ENCODE data around the gene TRIM44.
"Not testable (repeated sequence)": the region's sequence is repeated elsewhere in the genome, so short reads cannot be mapped to it uniquely, and the experiment has no call there.

TRIM44 gene

GRCh38 chr11:35723493-35723892 lies 60.9 kb downstream of the TRIM44 start:
- DNase-seq: no peak

- no peak for DNase-seq
These were observed 61.3 kb downstream of the TRIM44 start for GRCh38 chr11:35723913-35724312.

- DNase-seq: no peak
These were observed 63.3 kb downstream of the TRIM44 start for GRCh38 chr11:35725885-35726284.

GRCh38 chr11:35727140-35727539 lies 64.6 kb downstream of the TRIM44 start:
- DNase-seq: no peak

- DNase-seq: no peak
These were observed 67.7 kb downstream of the TRIM44 start for GRCh38 chr11:35730254-35730653.

- no peak for DNase-seq
These were observed 72.3 kb downstream of the TRIM44 start for GRCh38 chr11:35734669-35735410.

- DNase-seq: no peak
These were observed 72.8 kb downstream of the TRIM44 start for GRCh38 chr11:35735411-35735810.

GRCh38 chr11:35735903-35736302 lies 73.3 kb downstream of the TRIM44 start:
- DNase-seq: no peak

GRCh38 chr11:35736952-35737351 lies 74.4 kb downstream of the TRIM44 start:
- DNase-seq: no peak

- DNase-seq: no peak
These were observed 77.7 kb downstream of the TRIM44 start for GRCh38 chr11:35740061-35740799.

- no peak for DNase-seq
These were observed 80.3 kb downstream of the TRIM44 start for GRCh38 chr11:35742707-35743454.

GRCh38 chr11:35746356-35747153 lies 84.0 kb downstream of the TRIM44 start:
- DNase-seq: no peak

GRCh38 chr11:35747668-35748067 lies 85.1 kb downstream of the TRIM44 start:
- no peak for DNase-seq

- DNase-seq: no peak
These were observed 86.1 kb downstream of the TRIM44 start for GRCh38 chr11:35748644-35749043.

GRCh38 chr11:35750315-35750714 lies 87.7 kb downstream of the TRIM44 start:
- no peak for DNase-seq

- DNase-seq: no peak
These were observed 88.5 kb downstream of the TRIM44 start for GRCh38 chr11:35750981-35751663.

- no peak for DNase-seq
These were observed 89.1 kb downstream of the TRIM44 start for GRCh38 chr11:35751664-35752061.

GRCh38 chr11:35752115-35752514 lies 89.5 kb downstream of the TRIM44 start:
- no peak for DNase-seq

GRCh38 chr11:35753573-35753972 lies 91.0 kb downstream of the TRIM44 start:
- not testable (repeated sequence) for DNase-seq

GRCh38 chr11:35759951-35760350 lies 97.4 kb downstream of the TRIM44 start:
- DNase-seq: not testable (repeated sequence)

GRCh38 chr11:35761899-35762298 lies 99.3 kb downstream of the TRIM44 start:
- DNase-seq: no peak

- DNase-seq: no peak
These were observed 100.7 kb downstream of the TRIM44 start for GRCh38 chr11:35763301-35763700.

All from NCI-H82 (cell line).